Keratinocyte (primary cell): ENCODE measurements around the gene SPDYE2. TPM values are rescaled to one million over a fixed set of nuclear protein-coding genes. Genes with fewer than 3 reads are reported as not detected.
"Not testable (repeated sequence)": the region's sequence is repeated elsewhere in the genome, so short reads cannot be mapped to it uniquely, and the experiment has no call there.

Source experiments
- DNase-seq: peaks from one replicate; pipeline ENCODE4 v3.0.0-alpha.2; 2011; ENCODE audit warnings: low read depth, missing footprints, low spot score
- FAIRE-seq: peaks from 2 replicates; lab custom pipeline; 2011; peaks lifted over from hg19 to GRCh38; lab: Jason Lieb, UNC
- H2AFZ ChIP-seq: 2 replicates; pipeline ENCODE4 v1.6.0; 2012; ENCODE audit warnings: low read length, control low read depth, inconsistent platforms; ENCODE audit not compliant: control insufficient read depth
- H3K27ac ChIP-seq: 2 replicates; pipeline ENCODE4 v1.5.1; 2011; ENCODE audit warnings: low read length; ENCODE audit not compliant: control insufficient read depth, insufficient read depth
- H3K27me3 ChIP-seq: 3 replicates; pipeline ENCODE4 v1.6.0; 2011; ENCODE audit warnings: low read length; ENCODE audit not compliant: control insufficient read depth, insufficient read depth; ENCODE audit errors: extremely low read depth
- H3K36me3 ChIP-seq, 2 experiments: 2 replicates in 1 of 2; 3 replicates in 1 of 2; pipeline ENCODE4 v1.5.1; 2011; ENCODE audit warnings: low read length in 2 of 2, mild to moderate bottlenecking in 1 of 2; ENCODE audit not compliant: control insufficient read depth in 2 of 2, insufficient read depth in 2 of 2; ENCODE audit errors: extremely low read depth in 1 of 2
- H3K4me1 ChIP-seq: 3 replicates; pipeline ENCODE4 v1.5.1; 2011; ENCODE audit warnings: low read length; ENCODE audit not compliant: control insufficient read depth, insufficient read depth; ENCODE audit errors: extremely low read depth
- H3K4me2 ChIP-seq: 3 replicates; pipeline ENCODE4 v1.6.0; 2011; ENCODE audit warnings: low read depth, low read length; ENCODE audit not compliant: control insufficient read depth, insufficient read depth; ENCODE audit errors: extremely low read depth
- H3K4me3 ChIP-seq, 3 experiments: fragments of 200-600 bp in 1 of 3; sonication (generic) in 1 of 3; 2 replicates in 2 of 3; 3 replicates in 1 of 3; pipeline ENCODE4 v1.5.1; 2011 to 2016; ENCODE audit warnings: low read length in 3 of 3, mild to moderate bottlenecking in 3 of 3, control low read depth in 2 of 3, inconsistent platforms in 1 of 3, low read depth in 1 of 3, mixed read lengths in 1 of 3, mixed run types in 1 of 3, moderate library complexity in 1 of 3; ENCODE audit not compliant: control insufficient read depth in 2 of 3, insufficient read depth in 2 of 3; ENCODE audit errors: extremely low read depth in 1 of 3
- H3K79me2 ChIP-seq: 2 replicates; pipeline ENCODE4 v1.6.0; 2012; ENCODE audit warnings: low read length; ENCODE audit not compliant: control insufficient read depth, insufficient read depth
- H3K9ac ChIP-seq: 3 replicates; pipeline ENCODE4 v1.6.0; 2011; ENCODE audit warnings: low read length; ENCODE audit not compliant: control insufficient read depth, insufficient read depth; ENCODE audit errors: extremely low read depth
- H3K9me1 ChIP-seq: 3 replicates; pipeline ENCODE4 v1.6.0; 2011; ENCODE audit warnings: low read length; ENCODE audit not compliant: control insufficient read depth, insufficient read depth; ENCODE audit errors: extremely low read depth
- H3K9me3 ChIP-seq: 2 replicates; pipeline ENCODE4 v1.5.1; 2012; ENCODE audit warnings: low read depth, low read length; ENCODE audit not compliant: control insufficient read depth
- H4K20me1 ChIP-seq: 3 replicates; pipeline ENCODE4 v1.6.0; 2011; ENCODE audit warnings: low read length; ENCODE audit not compliant: control insufficient read depth, insufficient read depth; ENCODE audit errors: extremely low read depth
- dilution Hi-C: fragments of 300-500 bp; cut with MboI; formaldehyde crosslinking; loops from one replicate; pipeline ENCODE4 v1.7.0; 2020; ENCODE audit warnings: low sequenced_read_pairs; ENCODE audit not compliant: extremely low pct_ligation_motif_present
- polyA minus RNA-seq, 3 experiments: library from RNA; depleted of rRNA, polyadenylated mRNA; stranded (reverse); fragments of >200 nt; gene quantifications; 1 replicate in 1 of 3; 2 replicates in 1 of 3; 3 replicates in 1 of 3; pipeline ENCODE4 v1.2.3, GENCODE V29; 2011
- polyA plus RNA-seq, 5 experiments: library from polyadenylated mRNA; depleted of rRNA in 3 of 5; stranded (reverse) in 3 of 5; stranded (forward) in 1 of 5; unstranded in 1 of 5; fragments of >200 nt; gene quantifications; 1 replicate in 1 of 5; 2 replicates in 3 of 5; 3 replicates in 1 of 5; pipeline versions ENCODE4 v1.2.1 to v1.2.3, GENCODE V29; 2011 to 2012; ENCODE audit warnings: missing spikeins in 2 of 5, low read depth in 1 of 5, low replicate concordance in 1 of 5

Gene SPDYE2
- not detected in 3 replicates for polyA plus RNA-seq
- polyA plus RNA-seq (2011; ENCODE audit: low read depth) = not detected
- not detected in 2 replicates for polyA plus RNA-seq (2011; cell fraction: cytosol; rRNA removed)
- not detected in 2 replicates for polyA plus RNA-seq (2011; cell fraction: nucleus; rRNA removed)
- polyA plus RNA-seq (2012; ENCODE audit: low replicate concordance) = 1.00 and 1.9 TPM in 2 replicates
- polyA minus RNA-seq = not detected in 3 replicates
- polyA minus RNA-seq (2011; cell fraction: cytosol; rRNA and poly(A)+ RNA removed) = not detected
- polyA minus RNA-seq (2011; cell fraction: nucleus; rRNA and poly(A)+ RNA removed) = not detected in 2 replicates

- not testable (repeated sequence) for H3K4me1 ChIP-seq, H3K36me3 ChIP-seq, H3K9me3 ChIP-seq
Observed at GRCh38 chr7:102550808-102551422, at the start of gene SPDYE2. Gene SPDYE2 (plus strand): TSS chr7:102551226. CDS start chr7:102553256, 2,030 bp downstream.

GRCh38 chr7:102503141-102503540, 47.9 kb upstream of the SPDYE2 start:
- H3K36me3 ChIP-seq, FAIRE-seq, H3K79me2 ChIP-seq, H3K9me1 ChIP-seq, H3K27me3 ChIP-seq, H3K9ac ChIP-seq, H3K4me2 ChIP-seq, DNase-seq, H3K27ac ChIP-seq, H3K4me3 ChIP-seq, H4K20me1 ChIP-seq, H3K9me3 ChIP-seq, H3K4me1 ChIP-seq, H2AFZ ChIP-seq, dilution Hi-C loops: not testable (repeated sequence)

More at GRCh38 chr7:102550808-102551422, at the start of gene SPDYE2:
- H3K9ac ChIP-seq, H3K27me3 ChIP-seq, H4K20me1 ChIP-seq, dilution Hi-C loops, H3K9me1 ChIP-seq, DNase-seq, H3K4me2 ChIP-seq, H2AFZ ChIP-seq, FAIRE-seq, H3K27ac ChIP-seq, H3K4me3 ChIP-seq, H3K79me2 ChIP-seq: not testable (repeated sequence)

- H3K4me1 ChIP-seq = not testable (repeated sequence)
Observed at GRCh38 chr7:102505298-102506185, 45.5 kb upstream of the SPDYE2 start.

GRCh38 chr7:102507410-102508088, 43.5 kb upstream of the SPDYE2 start:
- H3K9me1 ChIP-seq, H3K9ac ChIP-seq, FAIRE-seq, H3K36me3 ChIP-seq, H3K4me2 ChIP-seq, dilution Hi-C loops, H4K20me1 ChIP-seq, H3K4me1 ChIP-seq, DNase-seq, H2AFZ ChIP-seq, H3K9me3 ChIP-seq, H3K79me2 ChIP-seq, H3K4me3 ChIP-seq, H3K27ac ChIP-seq, H3K27me3 ChIP-seq: not testable (repeated sequence)

More at GRCh38 chr7:102505298-102506185, 45.5 kb upstream of the SPDYE2 start:
- H3K4me2 ChIP-seq, H4K20me1 ChIP-seq, dilution Hi-C loops, FAIRE-seq, H3K9me3 ChIP-seq, H3K36me3 ChIP-seq, DNase-seq, H2AFZ ChIP-seq, H3K79me2 ChIP-seq, H3K27ac ChIP-seq, H3K27me3 ChIP-seq, H3K4me3 ChIP-seq, H3K9ac ChIP-seq, H3K9me1 ChIP-seq: not testable (repeated sequence)
